Neural progenitor cell (in vitro differentiated cells): ENCODE results near the gene ARHGAP23. TPM values are rescaled to one million over a fixed set of nuclear protein-coding genes. Genes with fewer than 3 reads are reported as not detected.
A peak's percentile ranks its signal among the peaks of the same experiment; 100 is the strongest.
"Not testable (repeated sequence)": the region's sequence is repeated elsewhere in the genome, so short reads cannot be mapped to it uniquely, and the experiment has no call there.

Source experiments
- DNase-seq: peaks from one replicate; pipeline ENCODE4 v3.0.0-alpha.2; 2016; ENCODE audit warnings: low spot score
- H2AFZ ChIP-seq: fragments of 200-600 bp; sonication (generic); replicated peaks from 2 replicates; pipeline ENCODE4 v1.6.1; 2016; ENCODE audit warnings: antibody characterized with exemption
- H3F3A ChIP-seq: fragments of 200-600 bp; sonication (generic); 2 replicates; pipeline ENCODE4 v1.6.1; 2016; ENCODE audit warnings: antibody characterized with exemption, low read depth
- H3K27ac ChIP-seq: fragments of 200-600 bp; sonication (generic); 2 replicates; pipeline ENCODE4 v1.5.1; 2016; ENCODE audit warnings: mild to moderate bottlenecking
- H3K27me3 ChIP-seq: fragments of 200-600 bp; sonication (generic); 2 replicates; pipeline ENCODE4 v1.6.1; 2016; ENCODE audit warnings: mild to moderate bottlenecking, moderate library complexity
- H3K36me3 ChIP-seq: fragments of 200-600 bp; sonication (generic); 2 replicates; pipeline ENCODE4 v1.5.1; 2016
- H3K4me1 ChIP-seq: fragments of 200-600 bp; sonication (generic); 2 replicates; pipeline ENCODE4 v1.6.1; 2016; ENCODE audit warnings: mixed run types
- H3K4me2 ChIP-seq: fragments of 200-600 bp; sonication (generic); 2 replicates; pipeline ENCODE4 v1.6.1; 2016
- H3K4me3 ChIP-seq: fragments of 200-600 bp; sonication (generic); 2 replicates; pipeline ENCODE4 v1.5.1; 2016
- H3K79me2 ChIP-seq: fragments of 200-600 bp; sonication (generic); 2 replicates; pipeline ENCODE4 v1.6.1; 2016; ENCODE audit warnings: low read depth
- H3K9ac ChIP-seq: fragments of 200-600 bp; sonication (generic); 2 replicates; pipeline ENCODE4 v1.6.1; 2016
- H3K9me3 ChIP-seq: fragments of 200-600 bp; sonication (generic); 2 replicates; pipeline ENCODE4 v1.5.1; 2016; ENCODE audit warnings: low read depth
- H4K20me1 ChIP-seq: fragments of 200-600 bp; sonication (generic); 2 replicates; pipeline ENCODE4 v1.6.1; 2016; ENCODE audit warnings: low read depth
- H3K27ac Mint-ChIP-seq: 3 replicates; pipeline ENCODE4 v1.8.0; 2021; ENCODE audit warnings: mixed read lengths
- H3K27me3 Mint-ChIP-seq: 2 replicates; pipeline ENCODE4 v1.8.0; 2022; ENCODE audit warnings: low read depth, mild to moderate bottlenecking, inconsistent platforms, moderate library complexity, mixed read lengths; ENCODE audit not compliant: insufficient read depth
- H3K36me3 Mint-ChIP-seq: 3 replicates; pipeline ENCODE4 v1.8.0; 2021; ENCODE audit warnings: mixed read lengths
- H3K4me1 Mint-ChIP-seq: 3 replicates; pipeline ENCODE4 v1.8.0; 2021; ENCODE audit warnings: mixed read lengths
- H3K4me3 Mint-ChIP-seq: 3 replicates; pipeline ENCODE4 v1.8.0; 2021; ENCODE audit warnings: mild to moderate bottlenecking, moderate library complexity, mixed read lengths
- H3K9me3 Mint-ChIP-seq: 3 replicates; pipeline ENCODE4 v1.8.0; 2020; ENCODE audit warnings: mixed read lengths
- EZH2 ChIP-seq: fragments of 200-600 bp; sonication (generic); IDR thresholded peaks from 2 replicates; pipeline ENCODE4 v1.6.1; 2017; ENCODE audit warnings: antibody characterized with exemption, mild to moderate bottlenecking, moderate library complexity
- EZH2phosphoT487 ChIP-seq: fragments of 200-600 bp; sonication (generic); IDR thresholded peaks from 2 replicates; pipeline ENCODE4 v1.6.1; 2017; ENCODE audit warnings: antibody characterized with exemption
- total RNA-seq: library from RNA; depleted of rRNA; stranded (reverse); fragments of >200 nt; gene quantifications from 2 replicates; pipeline ENCODE4 v1.2.3, GENCODE V29; 2015; ENCODE audit warnings: low replicate concordance
- TF ChIP-seq, protein P1 (sequence below): fragments of 200-600 bp; sonication (generic); IDR thresholded peaks from 2 replicates; pipeline ENCODE4 v1.5.1; 2017; ENCODE audit warnings: antibody characterized with exemption, mild to moderate bottlenecking

ARHGAP23 gene
- total RNA-seq, 1 donor from 2014 or later = 6.1 TPM

DNA sequence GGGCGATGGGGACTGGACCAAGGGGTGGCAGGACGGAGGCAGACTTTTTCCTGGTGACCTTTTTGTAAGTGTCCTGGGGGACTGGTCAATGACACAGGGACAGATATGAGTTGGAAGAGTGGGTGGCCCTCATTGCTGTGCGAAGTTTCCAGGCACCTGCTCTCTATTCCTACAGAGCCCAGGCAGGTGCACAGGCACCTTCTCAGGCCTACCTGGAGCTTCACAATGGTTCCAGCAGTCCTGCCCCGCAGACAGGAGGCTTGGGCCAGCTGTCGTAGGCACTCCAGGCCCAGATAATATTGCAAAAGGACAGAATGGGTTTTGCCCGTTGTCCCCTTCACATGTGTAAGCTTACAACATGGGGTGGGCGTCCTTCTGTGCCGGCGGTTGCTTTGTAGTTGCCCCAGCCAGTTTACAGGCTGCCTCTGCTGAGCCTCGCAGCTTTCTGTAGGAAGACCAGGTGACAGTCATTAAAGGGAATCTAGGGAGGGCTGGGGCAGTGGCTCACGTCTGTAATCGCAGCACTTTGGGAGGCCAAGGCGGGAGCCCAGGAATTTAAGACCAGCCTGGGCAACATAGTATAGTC lies 84.3 kb downstream of the ARHGAP23 start:
- H3K9me3 Mint-ChIP-seq = no peaks in the 10 kb centered on the region
- no peak overlapping the region for H3K9ac ChIP-seq
- no peaks in the 10 kb centered on the region for H3K36me3 ChIP-seq
- no peak overlapping the region for H3K4me3 Mint-ChIP-seq
- H3F3A ChIP-seq = peaks cover 25% of the 10 kb centered on the region
- no peaks in the 10 kb centered on the region for H4K20me1 ChIP-seq
- TF ChIP-seq, protein P1, sequence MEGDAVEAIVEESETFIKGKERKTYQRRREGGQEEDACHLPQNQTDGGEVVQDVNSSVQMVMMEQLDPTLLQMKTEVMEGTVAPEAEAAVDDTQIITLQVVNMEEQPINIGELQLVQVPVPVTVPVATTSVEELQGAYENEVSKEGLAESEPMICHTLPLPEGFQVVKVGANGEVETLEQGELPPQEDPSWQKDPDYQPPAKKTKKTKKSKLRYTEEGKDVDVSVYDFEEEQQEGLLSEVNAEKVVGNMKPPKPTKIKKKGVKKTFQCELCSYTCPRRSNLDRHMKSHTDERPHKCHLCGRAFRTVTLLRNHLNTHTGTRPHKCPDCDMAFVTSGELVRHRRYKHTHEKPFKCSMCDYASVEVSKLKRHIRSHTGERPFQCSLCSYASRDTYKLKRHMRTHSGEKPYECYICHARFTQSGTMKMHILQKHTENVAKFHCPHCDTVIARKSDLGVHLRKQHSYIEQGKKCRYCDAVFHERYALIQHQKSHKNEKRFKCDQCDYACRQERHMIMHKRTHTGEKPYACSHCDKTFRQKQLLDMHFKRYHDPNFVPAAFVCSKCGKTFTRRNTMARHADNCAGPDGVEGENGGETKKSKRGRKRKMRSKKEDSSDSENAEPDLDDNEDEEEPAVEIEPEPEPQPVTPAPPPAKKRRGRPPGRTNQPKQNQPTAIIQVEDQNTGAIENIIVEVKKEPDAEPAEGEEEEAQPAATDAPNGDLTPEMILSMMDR = no peak
- TF ChIP-seq EZH2 (no peak), EZH2phosphoT487 (no peak)
- H3K27me3 ChIP-seq = peaks cover 37% of the 10 kb centered on the region
- peaks cover 36% of the 10 kb centered on the region for H3K27me3 Mint-ChIP-seq
- peaks cover 25% of the 10 kb centered on the region for H3K4me1 Mint-ChIP-seq
- H3K9me3 ChIP-seq = no peaks in the 10 kb centered on the region
- H3K4me2 ChIP-seq = no peak overlapping the region
- no peaks in the 10 kb centered on the region for H3K36me3 Mint-ChIP-seq
- no peaks in the 10 kb centered on the region for H3K79me2 ChIP-seq
- H3K4me1 ChIP-seq = peaks cover 14% of the 10 kb centered on the region
- H3K27ac ChIP-seq = no peak overlapping the region
- no peak overlapping the region for H2AFZ ChIP-seq
- no peak overlapping the region for H3K4me3 ChIP-seq
- DNase-seq = peak; percentile 23
- H3K27ac Mint-ChIP-seq = no peak overlapping the region

GRCh38 chr17:38526526-38526925 lies 98.3 kb downstream of the ARHGAP23 start:
- not testable (repeated sequence) for H4K20me1 ChIP-seq, DNase-seq, H3K79me2 ChIP-seq, H3K4me3 Mint-ChIP-seq, H3K27ac ChIP-seq, H3K4me2 ChIP-seq, H3K4me3 ChIP-seq, H3K9me3 ChIP-seq, H3K9ac ChIP-seq, H3K9me3 Mint-ChIP-seq, H3K36me3 Mint-ChIP-seq, H3K27me3 ChIP-seq, H3F3A ChIP-seq, H3K36me3 ChIP-seq, H2AFZ ChIP-seq
- Mint-ChIP-seq H3K27me3 (peaks cover 14% of the 10 kb centered on the region), H3K27ac (peak overlapping the region; percentile 60), H3K4me1 (peaks cover 28% of the 10 kb centered on the region)
- peaks cover 20% of the 10 kb centered on the region for H3K4me1 ChIP-seq

GRCh38 chr17:38528141-38528540 lies 99.9 kb downstream of the ARHGAP23 start:
- H3K4me1 Mint-ChIP-seq = peaks cover 43% of the 10 kb centered on the region

DNA sequence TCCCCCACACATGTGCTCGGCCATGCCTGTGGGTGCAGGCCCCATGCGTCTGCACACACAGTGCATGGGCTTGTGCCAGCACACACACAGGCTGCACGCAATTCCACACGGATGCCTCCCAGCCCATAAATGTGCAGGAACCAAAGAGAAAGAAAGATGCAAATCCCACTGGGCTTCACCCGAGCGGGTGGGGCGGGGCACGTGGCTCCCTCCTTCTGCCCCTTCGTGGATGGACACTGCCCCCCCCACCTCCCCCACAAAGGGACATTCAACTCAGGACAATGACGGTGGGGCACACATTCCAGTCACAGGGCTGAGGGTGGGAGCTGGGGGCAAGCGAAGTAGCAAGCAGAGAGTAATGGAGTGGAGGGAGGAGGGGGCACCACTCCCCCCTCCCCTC lies 102.6 kb downstream of the ARHGAP23 start:
- not testable (repeated sequence) for H3K4me3 Mint-ChIP-seq, H3K27ac ChIP-seq, H3K9ac ChIP-seq, H3K9me3 Mint-ChIP-seq, DNase-seq, H3K36me3 Mint-ChIP-seq, H3K36me3 ChIP-seq, H2AFZ ChIP-seq, H3K4me3 ChIP-seq, H3K9me3 ChIP-seq, H3K79me2 ChIP-seq, H4K20me1 ChIP-seq, H3K27me3 ChIP-seq
- Mint-ChIP-seq H3K27ac (peak overlapping the region; percentile 91), H3K4me1 (peaks cover 54% of the 10 kb centered on the region), H3K27me3 (peaks cover 19% of the 10 kb centered on the region)
- peaks cover 52% of the 10 kb centered on the region for H3K4me1 ChIP-seq
- H3F3A ChIP-seq = peaks cover 39% of the 10 kb centered on the region
- H3K4me2 ChIP-seq = peak overlapping the region; percentile 38

More at GRCh38 chr17:38528141-38528540, 99.9 kb downstream of the ARHGAP23 start:
- H3K4me3 ChIP-seq, H3K27me3 ChIP-seq, H4K20me1 ChIP-seq, H3K79me2 ChIP-seq, H3K9ac ChIP-seq, H3K36me3 Mint-ChIP-seq, H3K27ac ChIP-seq, H3K4me2 ChIP-seq, H3K9me3 ChIP-seq, H3K4me3 Mint-ChIP-seq, H2AFZ ChIP-seq, H3K36me3 ChIP-seq, H3K9me3 Mint-ChIP-seq: not testable (repeated sequence)
- peaks cover 36% of the 10 kb centered on the region for H3K4me1 ChIP-seq
- peak; percentile 23 for DNase-seq
- peaks cover 16% of the 10 kb centered on the region for H3F3A ChIP-seq
- H3K27me3 Mint-ChIP-seq = peaks cover 12% of the 10 kb centered on the region
- peak overlapping the region; percentile 53 for H3K27ac Mint-ChIP-seq

DNA sequence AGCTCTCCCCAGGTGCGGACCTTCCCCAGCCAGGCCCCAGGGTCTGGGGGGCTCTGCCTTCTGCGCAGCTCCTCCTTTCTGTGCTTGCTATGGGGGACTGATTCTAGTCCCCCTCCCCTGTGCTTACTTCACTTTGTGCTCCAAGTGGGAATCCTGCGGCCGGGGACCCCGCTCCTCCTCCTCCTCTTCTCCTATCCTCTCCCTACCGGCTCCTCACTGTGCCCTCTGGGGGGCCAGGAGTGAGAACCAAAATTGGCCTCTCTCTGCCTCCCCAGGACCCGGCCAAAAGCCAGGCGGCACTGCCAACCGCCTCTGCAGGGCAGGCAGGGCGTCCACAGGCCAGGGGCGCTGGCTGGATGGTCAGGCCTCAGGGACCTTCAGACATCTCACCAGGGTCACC lies 103.5 kb downstream of the ARHGAP23 start:
- peaks cover 63% of the 10 kb centered on the region for H3K4me1 Mint-ChIP-seq
- not testable (repeated sequence) for H3K36me3 ChIP-seq, H3K9ac ChIP-seq, H3K4me3 Mint-ChIP-seq, H4K20me1 ChIP-seq, DNase-seq, H3K79me2 ChIP-seq, H2AFZ ChIP-seq, H3K36me3 Mint-ChIP-seq, H3K4me3 ChIP-seq, H3K9me3 Mint-ChIP-seq, H3K27ac ChIP-seq, H3K9me3 ChIP-seq, H3K27me3 ChIP-seq
- H3K27me3 Mint-ChIP-seq = peaks cover 19% of the 10 kb centered on the region
- peak overlapping the region; percentile 63 for H3K27ac Mint-ChIP-seq
- H3K4me2 ChIP-seq = peak overlapping the region; percentile 59
- H3F3A ChIP-seq = peaks cover 46% of the 10 kb centered on the region
- H3K4me1 ChIP-seq = peaks cover 61% of the 10 kb centered on the region
